GM18511 (cell line): ENCODE results near the gene NRXN3.
"Not testable (repeated sequence)": the region's sequence is repeated elsewhere in the genome, so short reads cannot be mapped to it uniquely, and the experiment has no call there.

Experiments used
- ATAC-seq: cut with Tn5 transposase; IDR thresholded peaks from one replicate; pipeline ENCODE4 v1.9.1; 2021; ENCODE audit warnings: mild to moderate bottlenecking, moderate library complexity; ENCODE audit not compliant: unreplicated experiment

Gene NRXN3

DNA sequence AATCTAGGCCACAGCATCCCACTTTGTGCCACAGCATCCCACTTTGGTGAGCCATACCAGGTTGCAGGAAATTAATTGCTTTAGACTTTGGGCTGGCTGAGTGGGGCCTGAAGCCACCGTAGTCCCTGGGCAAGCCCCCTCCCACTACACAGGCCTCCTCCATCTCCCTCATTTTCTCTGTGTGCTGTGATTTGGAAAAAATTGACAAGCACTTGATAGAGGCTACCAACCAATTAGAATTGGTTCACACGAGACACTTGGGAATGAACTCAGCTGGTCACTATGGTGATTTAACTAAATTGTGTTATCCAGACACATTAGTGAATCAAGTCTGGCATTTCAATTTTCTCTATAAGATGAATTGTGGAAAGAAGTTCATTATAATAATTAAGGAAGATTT lies 1560.0 kb downstream of the NRXN3 start:
- no peak for ATAC-seq

DNA sequence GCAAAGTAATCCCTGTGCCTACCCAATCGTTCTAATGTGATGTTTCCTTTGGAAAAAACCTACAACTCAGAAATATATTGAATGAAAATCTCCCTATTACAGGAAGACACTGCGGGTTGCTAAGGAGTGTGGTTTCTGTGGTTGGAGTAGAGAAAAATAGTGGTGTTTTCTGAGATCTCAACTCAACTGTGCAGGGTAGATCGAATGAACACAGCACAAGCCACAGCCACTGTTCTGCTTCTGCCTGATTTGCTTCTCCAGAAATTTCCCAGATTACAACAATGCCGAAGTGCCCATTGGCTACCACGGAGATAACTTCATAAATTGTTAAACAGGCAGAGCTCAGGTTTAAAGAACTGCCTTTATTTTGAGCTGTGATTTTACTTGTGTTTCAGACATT lies 1560.8 kb downstream of the NRXN3 start:
- no peak for ATAC-seq

DNA sequence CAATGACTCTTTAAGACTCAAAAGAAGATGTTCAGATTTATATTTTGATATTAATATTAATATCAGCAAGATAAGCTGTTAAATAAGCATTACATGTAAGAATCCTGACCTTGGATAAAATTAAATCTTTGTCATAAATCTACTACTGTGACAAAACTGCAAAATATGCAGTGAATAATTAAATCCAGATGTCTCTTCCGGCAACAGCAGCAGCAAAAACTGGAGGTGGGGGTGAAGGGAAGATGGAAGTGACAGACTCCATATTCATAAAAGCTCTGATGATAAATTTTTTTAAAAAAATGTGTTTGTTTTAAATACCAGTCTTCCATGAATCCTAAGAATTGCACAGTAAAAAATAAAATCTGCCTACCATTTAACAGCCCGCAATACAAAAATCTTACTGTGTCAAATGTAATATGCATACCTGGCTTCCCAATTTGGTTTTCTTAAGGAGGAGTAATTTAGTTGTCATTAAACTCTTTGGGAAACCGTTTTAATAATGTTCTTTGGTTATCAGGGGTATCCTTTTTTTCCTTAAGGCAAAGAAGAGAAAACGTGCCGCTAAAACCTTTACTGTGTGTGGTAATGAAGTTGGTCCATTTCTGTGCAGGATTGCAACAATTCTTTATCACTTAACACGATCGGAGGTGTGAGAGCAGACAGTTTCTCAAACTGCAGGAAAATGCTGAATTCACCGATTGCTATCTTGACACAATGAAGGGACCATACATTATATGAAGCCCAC lies 1562.9 kb downstream of the NRXN3 start:
- ATAC-seq, result no peak

DNA sequence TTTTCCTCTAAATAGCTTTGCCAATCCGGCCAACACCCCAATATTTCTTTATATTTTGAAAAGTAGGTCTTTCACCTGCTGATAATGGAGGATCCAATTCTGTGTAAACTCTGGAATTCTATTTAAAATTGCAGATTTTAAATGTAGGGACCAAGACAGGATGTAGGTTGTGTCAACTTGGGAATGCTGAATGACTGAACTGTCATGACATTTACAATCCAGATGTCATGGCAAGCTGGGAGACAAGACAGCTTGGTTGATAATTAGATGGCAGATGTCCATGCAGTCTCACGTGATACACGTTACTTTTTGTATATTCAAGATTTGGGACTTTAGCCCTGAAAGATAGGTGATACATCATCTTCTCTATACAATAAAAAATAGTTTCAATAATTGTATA lies 1564.0 kb downstream of the NRXN3 start:
- ATAC-seq, result no peak

DNA sequence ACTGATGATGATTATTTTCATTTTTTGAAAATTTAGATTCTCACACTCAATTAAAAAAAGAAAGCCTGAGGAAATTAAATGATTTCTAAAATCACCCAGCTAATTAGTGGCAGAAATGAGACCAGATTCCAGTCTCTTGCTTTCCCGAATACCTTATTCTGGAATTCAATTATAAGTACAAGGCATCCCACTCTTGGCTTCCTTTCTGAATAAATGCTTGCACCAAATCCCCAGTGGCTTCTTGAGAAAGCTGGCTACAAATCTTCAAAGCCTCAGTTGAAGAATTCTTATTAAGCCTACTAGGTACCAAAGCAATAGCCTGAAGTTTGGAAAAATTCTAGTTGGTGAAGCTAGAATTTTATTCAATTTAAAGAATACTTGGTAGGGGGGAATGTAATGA lies 1564.5 kb downstream of the NRXN3 start:
- ATAC-seq, result no peak

DNA sequence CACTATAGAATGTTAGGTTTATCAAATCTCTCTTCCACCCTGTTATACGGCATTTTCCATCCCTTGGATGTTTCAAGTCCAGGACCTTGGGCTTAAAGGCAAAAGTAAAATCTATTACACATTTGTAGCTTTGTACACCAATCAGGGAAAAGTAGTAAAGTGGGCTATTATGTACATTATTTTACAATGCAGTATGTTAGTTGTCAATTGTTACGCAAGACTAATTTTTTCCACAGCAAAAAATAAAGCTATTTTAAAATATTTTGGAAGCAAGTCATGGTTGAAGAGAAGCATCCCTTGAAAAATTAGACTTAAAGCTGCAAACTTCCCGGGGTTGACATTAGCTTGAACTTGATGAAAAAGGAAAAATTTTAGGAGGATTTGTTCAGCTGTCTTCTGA lies 1564.9 kb downstream of the NRXN3 start:
- no peak for ATAC-seq

DNA sequence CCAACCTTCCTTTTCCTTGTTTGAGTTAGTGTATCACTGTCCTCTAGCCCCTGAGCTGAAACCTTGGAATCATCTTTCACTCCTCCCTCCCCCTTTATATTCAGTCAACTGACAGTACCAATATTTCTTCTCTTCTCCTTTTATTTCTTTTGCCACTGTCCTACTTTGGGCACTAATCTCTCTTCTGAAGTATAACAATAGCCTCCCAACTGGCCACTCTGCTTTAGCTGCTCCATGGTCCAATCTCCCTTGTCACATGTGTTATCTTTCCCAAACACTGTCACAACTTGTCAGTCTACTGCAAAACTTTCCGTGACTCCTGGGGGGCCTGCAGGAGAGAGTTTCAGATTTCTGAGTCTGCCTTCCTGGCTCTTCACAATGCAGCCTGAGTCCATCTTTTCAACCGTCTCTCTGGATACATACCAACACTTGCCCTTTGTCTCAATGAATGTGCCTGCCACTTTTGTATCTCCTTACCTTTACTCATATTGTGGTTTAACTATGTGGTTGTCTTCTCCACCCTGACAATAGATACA lies 1570.0 kb downstream of the NRXN3 start:
- no peak for ATAC-seq

DNA sequence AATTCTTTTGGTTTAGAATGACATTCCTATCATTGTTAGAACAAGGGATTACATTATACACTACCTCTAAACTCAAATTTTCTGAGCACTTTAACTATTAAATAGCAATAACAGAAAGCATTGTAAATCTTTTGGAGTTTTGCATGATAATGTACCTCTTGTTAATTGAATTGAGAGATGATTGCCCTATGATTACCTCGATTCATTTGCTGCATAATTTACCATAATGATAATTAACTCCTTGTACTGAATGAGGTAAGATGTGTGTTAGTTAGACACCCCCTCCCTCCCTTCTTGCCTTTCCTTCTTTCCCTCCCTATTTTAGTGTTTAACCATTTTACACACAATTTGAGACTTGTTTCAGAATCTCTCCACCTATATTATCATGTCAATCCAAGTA lies 1572.0 kb downstream of the NRXN3 start:
- ATAC-seq, result no peak

DNA sequence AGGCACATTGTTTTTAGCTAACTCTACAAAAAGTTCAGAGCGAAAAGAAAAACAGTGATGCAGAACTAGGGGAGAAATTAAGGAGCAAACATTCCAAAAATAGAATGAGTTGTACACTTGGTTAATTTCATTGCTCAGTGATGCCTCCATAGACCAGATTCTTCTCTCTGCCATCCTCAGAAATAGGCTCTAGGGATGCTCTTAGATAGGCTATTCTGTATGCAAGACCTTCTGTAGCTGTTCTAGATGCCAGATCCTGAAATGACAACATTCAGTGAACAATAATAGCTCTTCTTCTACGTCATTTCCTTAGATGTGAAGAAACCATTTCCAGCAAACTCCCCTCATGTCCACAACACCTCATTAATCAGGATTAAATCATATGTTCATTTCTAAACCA lies 1574.9 kb downstream of the NRXN3 start:
- ATAC-seq, result no peak

DNA sequence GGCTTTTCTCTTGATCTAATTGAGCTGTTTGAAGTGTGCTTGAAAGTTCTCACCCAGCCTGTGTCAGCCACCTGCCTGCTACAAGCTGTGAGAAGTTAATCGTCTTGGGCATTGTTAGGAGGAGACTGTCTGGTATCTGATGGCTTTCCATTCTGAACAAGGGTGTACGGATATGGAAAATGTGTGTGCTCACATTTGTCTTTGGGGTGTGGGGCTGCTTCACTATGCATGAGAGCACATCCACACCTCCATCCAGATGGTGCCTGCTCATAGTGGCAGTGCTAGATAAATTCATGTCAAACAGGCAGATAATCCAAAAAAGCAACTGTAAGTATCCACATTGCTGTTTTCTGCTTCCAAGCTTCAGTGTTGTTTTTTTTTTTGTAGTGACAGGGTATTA lies 1578.9 kb downstream of the NRXN3 start:
- ATAC-seq, result no peak

DNA sequence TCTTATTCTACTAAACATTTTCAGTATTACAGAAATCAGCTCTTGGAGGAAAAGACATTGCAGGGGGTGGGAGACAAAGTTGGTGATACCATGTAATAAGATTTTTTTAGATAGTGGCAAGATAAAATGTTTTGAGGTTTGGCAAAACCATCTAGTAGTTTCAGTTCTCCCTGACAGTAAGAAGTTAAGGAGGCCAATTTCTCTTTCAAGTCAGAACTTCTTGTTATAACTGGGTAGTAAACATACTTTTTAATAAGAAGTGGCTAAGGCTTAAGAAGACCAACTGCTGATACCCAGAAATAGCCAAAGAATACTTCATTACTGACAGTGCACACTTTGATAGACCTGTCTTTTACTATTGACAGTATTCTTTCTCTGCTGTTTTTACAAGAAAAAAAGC lies 1588.8 kb downstream of the NRXN3 start:
- no peak for ATAC-seq

DNA sequence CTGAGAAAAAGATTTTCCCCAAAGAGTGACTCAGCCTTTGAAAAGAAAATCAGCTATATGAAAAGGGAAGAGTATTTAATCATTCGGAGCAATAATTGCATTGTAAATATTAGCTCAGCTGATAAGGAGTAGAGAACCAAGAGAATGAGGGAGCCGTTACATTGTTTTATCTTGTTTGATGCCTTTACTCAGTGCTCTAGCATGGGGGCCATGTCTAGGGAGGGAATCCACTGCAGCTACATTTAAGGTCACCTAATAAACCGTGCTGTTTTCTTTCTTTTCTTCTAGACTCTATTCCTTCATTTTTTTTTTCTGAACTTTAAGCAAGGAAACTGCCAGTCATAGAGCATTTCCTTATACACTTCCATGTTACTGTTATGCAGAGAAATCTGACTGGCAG lies 1594.2 kb downstream of the NRXN3 start:
- ATAC-seq, result no peak

DNA sequence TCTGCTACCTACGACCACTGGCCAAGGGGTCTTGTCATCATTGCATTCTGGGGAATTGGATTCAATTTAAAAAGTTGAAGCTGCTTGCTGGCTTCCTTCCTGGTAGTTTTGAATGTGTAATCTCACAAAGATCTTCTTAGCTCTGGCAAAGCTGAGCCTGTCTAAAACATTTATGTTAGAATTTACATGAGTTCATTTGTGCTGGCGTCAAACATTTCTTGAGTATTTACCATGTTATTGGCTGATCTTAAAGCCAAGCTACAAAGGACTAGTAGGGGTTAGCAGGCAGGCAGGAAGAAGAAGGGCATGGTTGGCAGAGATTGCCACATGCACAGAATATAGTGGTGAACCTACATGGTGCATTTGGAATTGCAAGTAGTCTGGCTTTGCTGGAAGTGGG lies 1596.3 kb downstream of the NRXN3 start:
- no peak for ATAC-seq

DNA sequence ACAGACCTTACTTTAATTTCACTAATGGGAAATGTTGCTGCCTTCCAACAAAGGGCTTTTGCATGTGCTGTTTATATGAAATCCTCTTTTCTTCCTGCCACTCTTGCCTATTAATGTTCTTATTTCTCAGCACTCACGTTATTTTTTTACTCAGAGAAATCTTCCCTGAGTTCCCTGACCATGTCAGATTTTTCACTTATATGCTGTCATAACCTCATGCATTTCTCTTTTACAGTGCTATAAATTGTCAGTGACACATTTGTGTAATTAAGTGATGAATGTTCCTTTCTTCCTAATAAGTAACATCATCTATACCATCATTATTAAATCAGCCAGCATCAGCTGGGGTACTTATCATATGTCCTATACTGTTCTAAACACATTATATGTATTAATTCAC lies 1597.1 kb downstream of the NRXN3 start:
- no peak for ATAC-seq

DNA sequence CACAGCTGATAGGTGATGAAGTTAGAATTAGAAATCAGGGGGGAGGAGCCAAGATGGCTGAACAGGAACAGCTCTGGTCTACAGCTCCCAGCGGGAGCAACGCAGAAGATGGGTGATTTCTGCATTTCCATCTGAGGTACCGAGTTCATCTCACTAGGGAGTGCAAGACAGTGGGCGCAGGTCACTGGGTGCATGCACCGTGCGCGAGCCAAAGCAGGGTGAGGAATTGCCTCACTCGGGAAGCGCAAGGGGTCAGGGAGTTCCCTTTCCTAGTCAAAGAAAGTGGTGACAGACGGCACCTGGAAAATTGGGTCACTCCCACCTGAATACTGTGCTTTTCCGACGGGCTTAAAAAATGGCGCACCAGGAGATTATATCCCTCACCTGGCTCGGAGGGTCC lies 1597.5 kb downstream of the NRXN3 start:
- ATAC-seq, result not testable (repeated sequence)

DNA sequence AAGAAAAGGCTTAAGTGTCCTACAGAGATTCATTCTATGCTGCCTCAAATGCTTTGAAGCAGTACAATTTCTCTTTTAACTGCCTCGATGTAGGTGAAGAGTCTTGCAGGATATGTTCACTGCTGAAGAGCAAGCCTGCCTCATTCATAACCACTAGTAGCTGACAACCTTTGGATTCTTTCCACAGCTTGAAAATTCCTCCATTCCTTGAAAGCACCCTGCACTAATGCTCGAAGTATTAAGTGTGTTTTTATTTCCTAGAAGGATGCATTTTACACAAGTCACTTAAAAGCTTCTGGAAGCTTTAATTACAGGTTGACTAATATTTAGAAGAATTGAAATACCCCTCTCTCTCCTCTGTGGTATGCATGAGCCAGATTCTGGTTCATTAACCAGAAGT lies 1611.7 kb downstream of the NRXN3 start:
- no peak for ATAC-seq

DNA sequence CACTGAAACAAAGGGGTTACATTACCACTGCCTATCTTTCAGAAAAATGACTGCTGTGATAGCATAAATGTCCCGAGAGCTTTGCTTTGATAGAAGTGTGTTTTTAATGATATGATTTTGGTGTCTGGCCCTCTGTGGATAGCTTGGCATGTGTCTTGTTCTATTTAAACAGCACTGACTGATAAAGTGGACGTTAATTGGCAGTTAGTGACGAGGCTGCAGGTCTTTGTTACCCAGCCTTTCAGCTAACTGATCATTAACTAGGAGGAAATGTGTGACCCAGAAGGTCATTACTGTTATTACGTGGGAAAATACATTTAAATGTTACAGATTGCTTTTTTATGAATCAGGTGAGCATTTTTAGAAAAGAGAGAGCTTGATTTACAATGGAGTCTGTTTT lies 1612.9 kb downstream of the NRXN3 start:
- ATAC-seq, result no peak

DNA sequence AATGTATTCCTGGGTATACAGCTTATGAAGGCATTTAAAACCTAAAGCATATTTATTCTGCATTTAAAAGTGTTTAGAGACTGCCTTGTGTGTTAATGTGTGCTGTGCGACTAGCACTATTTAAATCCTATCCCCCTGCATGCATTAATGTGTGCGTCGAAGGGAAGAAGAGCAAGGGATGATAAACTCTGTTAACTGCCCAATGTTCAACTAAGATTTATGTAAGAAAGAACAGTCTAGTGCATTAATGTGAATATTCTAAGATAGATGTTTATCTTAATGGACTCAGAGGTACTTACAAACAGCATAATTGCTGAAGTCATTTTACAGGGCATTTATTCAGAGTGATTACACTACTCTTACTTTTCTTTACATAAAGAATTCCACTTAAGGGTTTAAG lies 1616.3 kb downstream of the NRXN3 start:
- no peak for ATAC-seq

DNA sequence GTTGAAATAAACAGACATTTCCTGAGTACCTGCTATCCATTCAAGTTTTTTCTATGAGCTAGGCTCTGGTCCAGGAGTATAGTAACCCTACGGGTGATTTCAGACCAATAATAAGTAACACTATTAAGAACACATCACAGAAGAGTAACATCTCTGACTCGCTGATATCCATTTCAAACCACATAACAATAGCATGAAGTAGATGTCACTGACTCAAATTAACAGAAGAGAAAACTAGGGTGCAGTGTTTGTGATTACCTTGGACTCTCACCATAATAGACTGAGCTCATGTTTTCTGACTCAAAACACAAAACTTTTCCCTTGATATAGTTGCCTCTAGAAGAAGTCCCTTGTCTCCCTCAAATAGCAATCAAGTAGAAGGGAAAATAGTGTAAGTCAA lies 1618.2 kb downstream of the NRXN3 start:
- ATAC-seq, result no peak

DNA sequence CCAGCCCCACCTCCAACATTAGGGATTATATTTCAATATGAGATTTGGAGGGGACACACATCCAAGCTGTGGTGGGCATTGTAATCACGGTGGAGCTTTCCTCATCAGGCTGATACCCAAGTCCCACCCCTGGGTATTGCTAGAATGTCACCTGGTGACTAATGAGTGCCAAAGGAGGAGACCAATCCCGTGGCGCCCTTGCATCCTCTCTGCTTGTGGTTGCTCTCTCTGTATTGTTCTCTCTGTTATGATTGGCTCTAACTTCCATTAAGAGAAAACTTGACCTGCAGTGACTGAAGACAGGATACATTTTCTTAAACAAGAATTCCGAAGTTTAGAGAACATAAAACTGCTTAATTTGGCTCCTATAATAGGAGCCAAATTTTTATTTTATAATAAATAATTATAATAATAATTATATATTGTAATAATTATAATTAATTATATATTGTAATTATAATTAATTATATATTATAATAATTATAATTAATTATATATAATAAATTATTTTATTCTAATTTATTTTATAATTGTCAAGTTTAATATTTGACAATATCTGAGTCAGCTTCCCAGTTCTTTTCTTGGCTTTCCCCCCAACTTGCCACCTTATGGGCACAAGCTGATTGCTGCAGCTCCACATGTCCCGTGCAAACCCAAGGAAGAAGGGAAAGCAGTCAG lies 1621.0 kb downstream of the NRXN3 start:
- ATAC-seq, result no peak

DNA sequence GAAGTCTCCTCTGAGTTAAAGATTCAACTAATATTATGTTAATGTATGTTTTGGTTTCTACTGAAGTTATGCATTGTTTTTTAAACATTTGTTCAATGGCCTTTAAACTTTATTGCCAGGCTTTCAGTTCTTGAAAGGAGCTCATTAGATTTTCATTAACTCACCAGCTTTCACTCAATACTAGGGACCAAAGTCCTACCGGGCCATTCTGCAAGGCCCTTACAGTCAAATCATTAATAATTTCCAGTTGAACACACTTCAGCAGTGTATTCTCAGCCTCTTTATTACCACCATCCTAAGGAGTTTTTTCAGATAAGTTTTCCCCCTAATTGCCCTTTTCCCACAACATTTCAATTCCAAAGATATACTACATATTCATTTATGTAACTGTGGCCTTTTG lies 1631.9 kb downstream of the NRXN3 start:
- no peak for ATAC-seq

DNA sequence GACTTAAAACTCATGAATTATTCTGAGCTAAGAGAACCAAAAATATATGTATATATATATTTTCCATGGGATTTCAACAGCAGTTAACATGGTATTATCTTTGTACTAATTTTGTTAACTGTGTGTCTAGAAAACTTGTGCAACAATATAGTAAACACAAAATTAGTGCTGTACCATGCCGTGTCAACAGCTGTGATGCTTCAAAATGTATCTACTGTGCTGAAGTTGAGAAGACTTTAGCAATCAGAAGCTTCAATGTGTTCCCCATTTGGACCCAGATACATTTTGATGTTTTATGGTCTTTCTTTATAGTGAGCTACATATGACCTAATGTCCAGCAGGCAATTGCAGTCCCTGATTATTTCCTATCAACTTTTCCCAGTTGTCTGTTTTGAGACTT lies 1635.5 kb downstream of the NRXN3 start:
- no peak for ATAC-seq
